Spleen (tissue), 11 donors: Measurements from ENCODE around the gene SPATA32. TPM values are rescaled to one million over a fixed set of nuclear protein-coding genes. Genes with fewer than 3 reads are reported as not detected.

ENCODE experiments used
- DNase-seq: peaks from one replicate; pipeline ENCODE4 v3.0.0-alpha.2; 2020
- H3K27ac ChIP-seq, 8 donors: fragments of 200-600 bp; sonication (generic) in 7 of 8; 1 replicate in 4 of 8; 2 replicates in 4 of 8; pipeline versions ENCODE4 v1.5.0 to v1.8.0; 2016 to 2021; ENCODE audit warnings: inconsistent platforms in 4 of 8, mild to moderate bottlenecking in 4 of 8, moderate library complexity in 1 of 8
- H3K27me3 ChIP-seq, 7 donors: fragments of 200-600 bp; sonication (generic) in 6 of 7; replicated peaks in 1 of 7; 1 replicate in 4 of 7; 2 replicates in 3 of 7; pipeline versions ENCODE4 v1.5.0 to v1.8.0; 2016 to 2021; ENCODE audit warnings: inconsistent platforms in 3 of 7, mild to moderate bottlenecking in 1 of 7
- H3K36me3 ChIP-seq, 6 donors: fragments of 200-600 bp; sonication (generic) in 5 of 6; 1 replicate in 4 of 6; 2 replicates in 2 of 6; pipeline versions ENCODE4 v1.5.0 to v1.8.0; 2016 to 2021; ENCODE audit warnings: inconsistent platforms in 2 of 6
- H3K4me1 ChIP-seq, 6 donors: fragments of 200-600 bp; sonication (generic) in 5 of 6; 1 replicate in 3 of 6; 2 replicates in 3 of 6; pipeline versions ENCODE4 v1.5.0 to v1.8.0; 2016 to 2021; ENCODE audit warnings: inconsistent platforms in 3 of 6
- H3K4me3 ChIP-seq, 8 donors: fragments of 200-600 bp; sonication (generic) in 7 of 8; 1 replicate in 4 of 8; 2 replicates in 4 of 8; pipeline versions ENCODE4 v1.5.0 to v1.8.0; 2016 to 2021; ENCODE audit warnings: inconsistent platforms in 4 of 8, mild to moderate bottlenecking in 4 of 8, moderate library complexity in 2 of 8
- H3K9me3 ChIP-seq, 8 donors: fragments of 200-600 bp; sonication (generic) in 7 of 8; 1 replicate in 4 of 8; 2 replicates in 4 of 8; pipeline versions ENCODE4 v1.5.0 to v1.8.0; 2016 to 2021; ENCODE audit warnings: inconsistent platforms in 4 of 8
- POLR2A ChIP-seq, 3 donors: fragments of 450-650 bp; IDR thresholded peaks; one replicate each; pipeline ENCODE4 v1.5.1; 2017; ENCODE audit warnings: antibody characterized with exemption in 3 of 3, mild to moderate bottlenecking in 1 of 3
- POLR2AphosphoS5 ChIP-seq, 3 donors: sonication (generic); formaldehyde crosslinking; IDR thresholded peaks; one replicate each; pipeline ENCODE4 v1.5.1; 2017; ENCODE audit warnings: antibody characterized with exemption in 3 of 3
- WGBS, 5 donors: extraction: QIAGEN DNeasy Blood & Tissue Kit in 3 of 5; methylation state at CpG; one replicate each; pipeline versions ENCODE4 v1.1.5 to v1.1.7; 2013 to 2018; 5-methylcytosine and 5-hydroxymethylcytosine counted together
- intact Hi-C: fragments of 100-400 bp; cut with DNase I; formaldehyde crosslinking; loops from one replicate; pipeline ENCODE4 v1.15.0; 2023; ENCODE audit warnings: low total_unique reads
- polyA plus RNA-seq, 3 donors: library from polyadenylated mRNA; stranded (reverse); fragments of 200-250 nt; gene quantifications; one replicate each; pipeline ENCODE4 v1.2.1, GENCODE V29; 2013
- total RNA-seq, 7 donors: library from RNA; depleted of rRNA in 3 of 7; stranded (reverse); fragments of >200 nt in 3 of 7; fragmentation: NEBNext Ultra II Directional in 4 of 7; extraction: Animal tissue kit (Norgen Biotek cat#: 25700) in 4 of 7; gene quantifications; one replicate each; pipeline versions ENCODE4 v1.1.0 to v1.2.1, GENCODE V29; 2016 to 2021
- TF ChIP-seq, protein P1 (sequence below), 11 experiments: fragments of 200-600 bp in 7 of 11; fragments of 450-650 bp in 4 of 11; sonication (generic) in 4 of 11; IDR thresholded peaks in 8 of 11; conservative IDR thresholded peaks in 3 of 11; 1 replicate in 7 of 11; 2 replicates in 4 of 11; pipeline versions ENCODE4 v1.4.0 to v1.8.0; 2016 to 2021; ENCODE audit warnings: antibody characterized with exemption in 11 of 11, inconsistent platforms in 4 of 11, mild to moderate bottlenecking in 1 of 11
- donor health status: healthy with polysubstance abuse.
- donor health status: DM: no; HTN: no; CAD: no; lungs with moderate emphysema.
- donor health status: DM: no; HTN: no; CAD: no.
- donor health status: Bipolar disorder and iron deficiency.
- donor health status: healthy.
- donor health status: DM: no; HTN: no; CAD: no.
- donor health status: DM: yes; HTN: yes; CAD: no.

The SPATA32 gene
- total and polyA plus RNA-seq, 10 donors = 0.08 to 0.17 (median 0.09) TPM; not detected in 7

DNA sequence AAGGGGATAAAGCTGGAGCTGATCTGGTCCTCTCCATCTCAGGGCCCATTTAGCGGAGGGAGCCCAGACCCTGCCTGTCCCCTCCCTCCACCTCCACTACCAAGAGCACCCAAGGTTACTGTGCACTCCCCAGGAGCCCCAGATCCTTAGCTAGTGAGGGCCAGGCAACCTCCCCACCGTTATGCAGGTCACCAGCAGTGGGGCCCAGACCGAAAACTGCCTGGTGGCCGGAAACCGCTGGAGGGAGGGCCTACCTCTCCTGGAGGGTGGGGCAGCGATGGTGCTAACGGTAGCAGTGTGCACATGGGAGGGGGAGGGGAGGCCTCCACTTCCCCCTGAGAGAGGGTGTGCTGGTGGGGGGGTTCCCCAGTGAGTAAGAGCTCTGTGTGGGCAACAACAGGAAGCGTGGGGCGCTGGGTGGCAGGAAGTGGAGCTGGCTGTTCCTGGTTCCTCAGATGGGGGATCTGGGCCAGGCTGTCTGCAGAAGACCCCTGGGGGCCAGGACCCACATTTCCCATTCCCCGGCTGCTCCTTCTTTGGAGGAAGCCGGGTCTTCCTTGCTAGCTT is 35.8 kb downstream of the SPATA32 start:
- intact Hi-C loops = no loop called here
- peak; percentile 99 for DNase-seq
- H3K36me3 ChIP-seq = peaks cover 0 to 10% (median 0%) of the 10 kb centered on the region in 6 donors
- H3K4me1 ChIP-seq = peaks cover 35 to 92% (median 83%) of the 10 kb centered on the region in 6 donors
- H3K9me3 ChIP-seq = no peaks in the 10 kb centered on the region
- H3K27ac ChIP-seq = peak overlapping the region; percentile 93 to 99 (median 96)
- peak; percentile 96 to 97 (median 97) for TF ChIP-seq POLR2AphosphoS5 (IDR thresholded peaks at IDR 0.05)
- peak; percentile 48 to 82 (median 73) for TF ChIP-seq POLR2A (IDR thresholded peaks at IDR 0.05)
- TF ChIP-seq, protein P1, sequence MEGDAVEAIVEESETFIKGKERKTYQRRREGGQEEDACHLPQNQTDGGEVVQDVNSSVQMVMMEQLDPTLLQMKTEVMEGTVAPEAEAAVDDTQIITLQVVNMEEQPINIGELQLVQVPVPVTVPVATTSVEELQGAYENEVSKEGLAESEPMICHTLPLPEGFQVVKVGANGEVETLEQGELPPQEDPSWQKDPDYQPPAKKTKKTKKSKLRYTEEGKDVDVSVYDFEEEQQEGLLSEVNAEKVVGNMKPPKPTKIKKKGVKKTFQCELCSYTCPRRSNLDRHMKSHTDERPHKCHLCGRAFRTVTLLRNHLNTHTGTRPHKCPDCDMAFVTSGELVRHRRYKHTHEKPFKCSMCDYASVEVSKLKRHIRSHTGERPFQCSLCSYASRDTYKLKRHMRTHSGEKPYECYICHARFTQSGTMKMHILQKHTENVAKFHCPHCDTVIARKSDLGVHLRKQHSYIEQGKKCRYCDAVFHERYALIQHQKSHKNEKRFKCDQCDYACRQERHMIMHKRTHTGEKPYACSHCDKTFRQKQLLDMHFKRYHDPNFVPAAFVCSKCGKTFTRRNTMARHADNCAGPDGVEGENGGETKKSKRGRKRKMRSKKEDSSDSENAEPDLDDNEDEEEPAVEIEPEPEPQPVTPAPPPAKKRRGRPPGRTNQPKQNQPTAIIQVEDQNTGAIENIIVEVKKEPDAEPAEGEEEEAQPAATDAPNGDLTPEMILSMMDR (IDR thresholded peaks at IDR 0.05 in 8 of 11, conservative IDR thresholded peaks at IDR 0.05 in 3 of 11) = peak in 5 of 11 experiments; percentile 5 to 60 (median 34)
- 14 to 28% (median 18%) methylated on average over 10 to 11 of the region's 11 CpGs for WGBS, 5 donors
- H3K4me3 ChIP-seq = peak overlapping the region; percentile 13 to 80 (median 67)
- H3K27me3 ChIP-seq = peaks cover 0 to 15% (median 0%) of the 10 kb centered on the region in 7 donors

DNA sequence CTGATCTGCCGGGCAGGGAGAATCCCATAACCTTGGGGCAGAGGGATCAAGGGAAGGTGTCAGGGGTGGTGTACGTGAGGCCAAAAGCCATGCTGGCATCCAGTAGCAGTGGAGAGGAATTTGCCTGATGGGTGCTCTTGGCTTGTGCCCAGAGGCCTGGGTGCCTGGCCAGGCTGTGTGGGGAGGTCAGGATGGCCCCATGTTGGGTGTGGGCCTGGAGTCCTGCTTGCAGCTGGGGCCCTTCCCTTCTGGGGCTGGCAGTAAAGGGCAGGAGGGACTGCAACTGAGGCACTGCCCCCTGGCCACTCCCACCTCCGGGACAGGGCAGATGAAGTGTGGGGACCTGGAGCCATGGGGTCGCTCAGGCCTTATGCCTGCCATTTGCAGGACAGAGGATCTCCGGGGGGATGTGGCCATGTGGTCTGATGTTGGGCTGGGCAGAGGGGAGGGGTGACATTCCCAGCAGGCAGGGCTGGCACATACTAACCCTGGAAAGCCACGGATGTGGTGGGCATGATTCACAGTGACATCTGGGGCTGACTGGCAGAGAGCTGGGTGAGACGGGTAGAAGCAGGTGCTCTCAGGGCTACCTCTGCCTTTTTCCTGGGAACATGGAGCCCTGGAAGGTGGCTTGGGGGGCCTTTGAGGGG is 36.7 kb downstream of the SPATA32 start:
- peak overlapping the region; percentile 93 to 99 (median 96) for H3K27ac ChIP-seq
- H3K4me1 ChIP-seq = peaks cover 39 to 92% (median 83%) of the 10 kb centered on the region in 6 donors
- peak; percentile 86 for DNase-seq
- 15 to 36% (median 34%) methylated on average over 5 to 7 of the region's 7 CpGs for WGBS, 5 donors
- H3K36me3 ChIP-seq = peaks cover 0 to 1% (median 0%) of the 10 kb centered on the region in 6 donors
- H3K9me3 ChIP-seq = no peaks in the 10 kb centered on the region
- TF ChIP-seq POLR2A (IDR thresholded peaks at IDR 0.05) (no peak), POLR2AphosphoS5 (IDR thresholded peaks at IDR 0.05) (peak in 2 of 3 donors; percentile 35 to 57)
- TF ChIP-seq, protein P1 (IDR thresholded peaks at IDR 0.05 in 8 of 11, conservative IDR thresholded peaks at IDR 0.05 in 3 of 11) = no peak
- peaks cover 0 to 17% (median 0%) of the 10 kb centered on the region in 7 donors for H3K27me3 ChIP-seq
- peak overlapping the region; percentile 12 to 80 (median 67) for H3K4me3 ChIP-seq
- intact Hi-C loops = no loop called here

DNA sequence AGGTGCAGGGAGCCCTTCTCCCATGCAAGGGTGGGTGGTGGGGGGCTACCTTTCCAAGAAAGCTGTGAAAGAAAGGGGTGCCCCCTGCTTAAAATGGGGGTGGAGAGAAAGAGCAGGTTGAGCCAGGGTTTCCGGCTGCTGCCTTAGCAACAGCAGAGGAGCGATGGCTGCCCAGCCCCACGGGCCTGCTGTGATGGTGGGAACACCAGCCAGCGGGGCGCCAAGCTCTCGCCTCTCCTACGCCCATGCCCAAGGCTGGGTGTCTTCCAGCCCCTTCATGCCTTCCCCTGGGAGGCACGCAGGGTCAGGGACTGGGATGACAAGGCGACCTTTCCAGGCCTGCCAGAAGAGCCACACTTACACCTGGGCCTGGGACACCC is 37.2 kb downstream of the SPATA32 start:
- H3K27ac ChIP-seq = peak overlapping the region; percentile 93 to 99 (median 96)
- H3K36me3 ChIP-seq = no peaks in the 10 kb centered on the region
- 43 to 67% (median 56%) methylated on average over 1 to 9 of the region's 9 CpGs for WGBS, 5 donors
- peaks cover 0 to 17% (median 0%) of the 10 kb centered on the region in 7 donors for H3K27me3 ChIP-seq
- DNase-seq = peak; percentile 88
- TF ChIP-seq, protein P1 (IDR thresholded peaks at IDR 0.05 in 8 of 11, conservative IDR thresholded peaks at IDR 0.05 in 3 of 11) = no peak
- no peak for TF ChIP-seq POLR2A (IDR thresholded peaks at IDR 0.05)
- TF ChIP-seq POLR2AphosphoS5 (IDR thresholded peaks at IDR 0.05) = peak in 1 of 3 donors; percentile 57
- no peaks in the 10 kb centered on the region for H3K9me3 ChIP-seq
- H3K4me3 ChIP-seq = peak overlapping the region; percentile 12 to 80 (median 67)
- intact Hi-C loops = no loop called here
- peaks cover 41 to 92% (median 83%) of the 10 kb centered on the region in 6 donors for H3K4me1 ChIP-seq
